NT2/D1 (cell line): Measurements from ENCODE around the gene LMNB1.

ENCODE experiments used
- YY1 ChIP-seq: IDR thresholded peaks from 2 replicates; pipeline ENCODE4 v1.6.1; 2011; ENCODE audit not compliant: insufficient read length, insufficient read depth
- ZNF274 ChIP-seq: IDR thresholded peaks from 2 replicates; pipeline ENCODE4 v1.6.1; 2011; ENCODE audit warnings: mild to moderate bottlenecking, low read depth, low read length

- no peak for TF ChIP-seq YY1
- TF ChIP-seq ZNF274 = no peak
Measured at GRCh38 chr5:126754609-126755008, 22.3 kb upstream of the LMNB1 start.
